ENCODE data around the gene RCSD1. TPM values are rescaled to one million over a fixed set of nuclear protein-coding genes. Genes with fewer than 3 reads are reported as not detected.

The RCSD1 gene
- total and polyA plus RNA-seq, 2 of the 13 experiments (the other 11 are each of a cell fraction or from before 2014, with no cell fraction given) = not detected

DNA sequence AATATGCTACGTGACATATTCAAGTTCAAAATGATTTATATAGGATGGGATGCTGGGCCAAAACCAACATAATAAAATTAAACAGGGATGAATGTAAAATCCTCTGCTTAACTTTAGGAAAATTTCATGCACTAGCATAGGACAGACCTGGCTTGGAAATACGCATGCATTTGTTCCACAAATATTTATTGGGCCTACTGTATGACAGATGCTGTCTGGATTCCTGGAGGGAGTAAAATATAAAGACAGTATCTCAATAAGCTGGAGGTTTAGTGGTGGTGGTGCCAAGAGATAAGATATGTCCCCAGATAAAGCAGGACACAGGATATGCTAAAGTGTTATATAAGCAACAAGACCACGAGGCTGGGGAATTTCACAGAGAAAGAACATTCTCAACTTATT lies 15.1 kb downstream of the RCSD1 start (continued):
- TF ChIP-seq, protein P1, sequence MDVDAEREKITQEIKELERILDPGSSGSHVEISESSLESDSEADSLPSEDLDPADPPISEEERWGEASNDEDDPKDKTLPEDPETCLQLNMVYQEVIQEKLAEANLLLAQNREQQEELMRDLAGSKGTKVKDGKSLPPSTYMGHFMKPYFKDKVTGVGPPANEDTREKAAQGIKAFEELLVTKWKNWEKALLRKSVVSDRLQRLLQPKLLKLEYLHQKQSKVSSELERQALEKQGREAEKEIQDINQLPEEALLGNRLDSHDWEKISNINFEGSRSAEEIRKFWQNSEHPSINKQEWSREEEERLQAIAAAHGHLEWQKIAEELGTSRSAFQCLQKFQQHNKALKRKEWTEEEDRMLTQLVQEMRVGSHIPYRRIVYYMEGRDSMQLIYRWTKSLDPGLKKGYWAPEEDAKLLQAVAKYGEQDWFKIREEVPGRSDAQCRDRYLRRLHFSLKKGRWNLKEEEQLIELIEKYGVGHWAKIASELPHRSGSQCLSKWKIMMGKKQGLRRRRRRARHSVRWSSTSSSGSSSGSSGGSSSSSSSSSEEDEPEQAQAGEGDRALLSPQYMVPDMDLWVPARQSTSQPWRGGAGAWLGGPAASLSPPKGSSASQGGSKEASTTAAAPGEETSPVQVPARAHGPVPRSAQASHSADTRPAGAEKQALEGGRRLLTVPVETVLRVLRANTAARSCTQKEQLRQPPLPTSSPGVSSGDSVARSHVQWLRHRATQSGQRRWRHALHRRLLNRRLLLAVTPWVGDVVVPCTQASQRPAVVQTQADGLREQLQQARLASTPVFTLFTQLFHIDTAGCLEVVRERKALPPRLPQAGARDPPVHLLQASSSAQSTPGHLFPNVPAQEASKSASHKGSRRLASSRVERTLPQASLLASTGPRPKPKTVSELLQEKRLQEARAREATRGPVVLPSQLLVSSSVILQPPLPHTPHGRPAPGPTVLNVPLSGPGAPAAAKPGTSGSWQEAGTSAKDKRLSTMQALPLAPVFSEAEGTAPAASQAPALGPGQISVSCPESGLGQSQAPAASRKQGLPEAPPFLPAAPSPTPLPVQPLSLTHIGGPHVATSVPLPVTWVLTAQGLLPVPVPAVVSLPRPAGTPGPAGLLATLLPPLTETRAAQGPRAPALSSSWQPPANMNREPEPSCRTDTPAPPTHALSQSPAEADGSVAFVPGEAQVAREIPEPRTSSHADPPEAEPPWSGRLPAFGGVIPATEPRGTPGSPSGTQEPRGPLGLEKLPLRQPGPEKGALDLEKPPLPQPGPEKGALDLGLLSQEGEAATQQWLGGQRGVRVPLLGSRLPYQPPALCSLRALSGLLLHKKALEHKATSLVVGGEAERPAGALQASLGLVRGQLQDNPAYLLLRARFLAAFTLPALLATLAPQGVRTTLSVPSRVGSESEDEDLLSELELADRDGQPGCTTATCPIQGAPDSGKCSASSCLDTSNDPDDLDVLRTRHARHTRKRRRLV (CRISPR knock-in tag; IDR thresholded peaks at IDR 0.05) = no peak
- TF ChIP-seq KDM4B (CRISPR knock-in tag; IDR thresholded peaks at IDR 0.05) (no peak), ZNF317 (CRISPR knock-in tag; IDR thresholded peaks at IDR 0.05) (no peak), IRF9 (CRISPR knock-in tag; IDR thresholded peaks at IDR 0.05; ENCODE audit: borderline replicate concordance) (no peak), FOXP1 (IDR thresholded peaks at IDR 0.05) (no peak), FOXP1 (CRISPR knock-in tag; IDR thresholded peaks at IDR 0.05) (no peak)
- TF ChIP-seq, protein P2, sequence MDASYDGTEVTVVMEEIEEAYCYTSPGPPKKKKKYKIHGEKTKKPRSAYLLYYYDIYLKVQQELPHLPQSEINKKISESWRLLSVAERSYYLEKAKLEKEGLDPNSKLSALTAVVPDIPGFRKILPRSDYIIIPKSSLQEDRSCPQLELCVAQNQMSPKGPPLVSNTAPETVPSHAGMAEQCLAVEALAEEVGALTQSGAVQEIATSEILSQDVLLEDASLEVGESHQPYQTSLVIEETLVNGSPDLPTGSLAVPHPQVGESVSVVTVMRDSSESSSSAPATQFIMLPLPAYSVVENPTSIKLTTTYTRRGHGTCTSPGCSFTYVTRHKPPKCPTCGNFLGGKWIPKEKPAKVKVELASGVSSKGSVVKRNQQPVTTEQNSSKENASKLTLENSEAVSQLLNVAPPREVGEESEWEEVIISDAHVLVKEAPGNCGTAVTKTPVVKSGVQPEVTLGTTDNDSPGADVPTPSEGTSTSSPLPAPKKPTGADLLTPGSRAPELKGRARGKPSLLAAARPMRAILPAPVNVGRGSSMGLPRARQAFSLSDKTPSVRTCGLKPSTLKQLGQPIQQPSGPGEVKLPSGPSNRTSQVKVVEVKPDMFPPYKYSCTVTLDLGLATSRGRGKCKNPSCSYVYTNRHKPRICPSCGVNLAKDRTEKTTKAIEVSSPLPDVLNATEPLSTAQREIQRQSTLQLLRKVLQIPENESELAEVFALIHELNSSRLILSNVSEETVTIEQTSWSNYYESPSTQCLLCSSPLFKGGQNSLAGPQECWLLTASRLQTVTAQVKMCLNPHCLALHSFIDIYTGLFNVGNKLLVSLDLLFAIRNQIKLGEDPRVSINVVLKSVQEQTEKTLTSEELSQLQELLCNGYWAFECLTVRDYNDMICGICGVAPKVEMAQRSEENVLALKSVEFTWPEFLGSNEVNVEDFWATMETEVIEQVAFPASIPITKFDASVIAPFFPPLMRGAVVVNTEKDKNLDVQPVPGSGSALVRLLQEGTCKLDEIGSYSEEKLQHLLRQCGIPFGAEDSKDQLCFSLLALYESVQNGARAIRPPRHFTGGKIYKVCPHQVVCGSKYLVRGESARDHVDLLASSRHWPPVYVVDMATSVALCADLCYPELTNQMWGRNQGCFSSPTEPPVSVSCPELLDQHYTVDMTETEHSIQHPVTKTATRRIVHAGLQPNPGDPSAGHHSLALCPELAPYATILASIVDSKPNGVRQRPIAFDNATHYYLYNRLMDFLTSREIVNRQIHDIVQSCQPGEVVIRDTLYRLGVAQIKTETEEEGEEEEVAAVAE (CRISPR knock-in tag; IDR thresholded peaks at IDR 0.05; ENCODE audit: borderline replicate concordance) = no peak
